GM19238 (cell line): Measurements from ENCODE around the gene TTC28.
"Not testable (repeated sequence)": the region's sequence is repeated elsewhere in the genome, so short reads cannot be mapped to it uniquely, and the experiment has no call there.

ENCODE experiments used
- DNase-seq: peaks from one replicate; pipeline ENCODE4 v3.0.0; 2011; ENCODE audit warnings: low spot score; ENCODE audit not compliant: insufficient read length

The TTC28 gene

GRCh38 chr22:28604966-28605761 lies 74.5 kb downstream of the TTC28 start:
- no peak for DNase-seq

- no peak for DNase-seq
These were observed 77.7 kb downstream of the TTC28 start for GRCh38 chr22:28601915-28602314.

GRCh38 chr22:28600546-28601143 lies 79.0 kb downstream of the TTC28 start:
- no peak for DNase-seq

GRCh38 chr22:28599693-28600092 lies 79.9 kb downstream of the TTC28 start:
- no peak for DNase-seq

GRCh38 chr22:28597665-28598064 lies 82.0 kb downstream of the TTC28 start:
- no peak for DNase-seq

- no peak for DNase-seq
These were observed 84.7 kb downstream of the TTC28 start for GRCh38 chr22:28594797-28595462.

GRCh38 chr22:28594076-28594796 lies 85.4 kb downstream of the TTC28 start:
- no peak for DNase-seq

GRCh38 chr22:28593299-28593698 lies 86.3 kb downstream of the TTC28 start:
- DNase-seq: no peak

- DNase-seq: no peak
These were observed 90.4 kb downstream of the TTC28 start for GRCh38 chr22:28589102-28589750.

- DNase-seq: no peak
These were observed 94.3 kb downstream of the TTC28 start for GRCh38 chr22:28585324-28585723.

- no peak for DNase-seq
These were observed 96.8 kb downstream of the TTC28 start for GRCh38 chr22:28582806-28583205.

- DNase-seq: no peak
These were observed 98.6 kb downstream of the TTC28 start for GRCh38 chr22:28581016-28581415.

- no peak for DNase-seq
These were observed 103.5 kb downstream of the TTC28 start for GRCh38 chr22:28576162-28576561.

- no peak for DNase-seq
These were observed 105.4 kb downstream of the TTC28 start for GRCh38 chr22:28574159-28574788.

- DNase-seq: no peak
These were observed 108.8 kb downstream of the TTC28 start for GRCh38 chr22:28570696-28571373.

GRCh38 chr22:28568974-28569373 lies 110.7 kb downstream of the TTC28 start:
- DNase-seq: not testable (repeated sequence)

GRCh38 chr22:28568099-28568498 lies 111.5 kb downstream of the TTC28 start:
- no peak for DNase-seq

GRCh38 chr22:28566920-28567499 lies 112.6 kb downstream of the TTC28 start:
- DNase-seq: not testable (repeated sequence)

GRCh38 chr22:28563636-28564035 lies 116.0 kb downstream of the TTC28 start:
- DNase-seq: no peak

GRCh38 chr22:28562324-28562723 lies 117.3 kb downstream of the TTC28 start:
- DNase-seq: no peak
